Mesenteric fat pad (tissue), 1 donor: ENCODE data around the gene FGF5. TPM values are rescaled to one million over a fixed set of nuclear protein-coding genes. Genes with fewer than 3 reads are reported as not detected.
"Not testable (repeated sequence)": the region's sequence is repeated elsewhere in the genome, so short reads cannot be mapped to it uniquely, and the experiment has no call there.

Source experiments
- DNase-seq: peaks from one replicate; pipeline ENCODE4 v3.0.0-alpha.2; 2020; ENCODE audit warnings: low spot score
- total RNA-seq: library from RNA; stranded (reverse); fragmentation: NEBNext Ultra II Directional; extraction: Animal tissue kit (Norgen Biotek cat#: 25700); gene quantifications from one replicate; pipeline ENCODE4 v1.2.1, GENCODE V29; 2021
- donor health status: DM: yes; HTN: yes; CAD: no.

FGF5 gene
- total RNA-seq, 1 donor from 2014 or later = not detected

- no peak for DNase-seq
These were observed 13.0 kb upstream of the FGF5 start for GRCh38 chr4:80253510-80253909.

- no peak for DNase-seq
These were observed 12.3 kb upstream of the FGF5 start for GRCh38 chr4:80254114-80254513.

GRCh38 chr4:80255329-80256095, 11.0 kb upstream of the FGF5 start:
- no peak for DNase-seq

GRCh38 chr4:80257851-80258250, 8.6 kb upstream of the FGF5 start:
- DNase-seq = no peak

GRCh38 chr4:80259012-80259411, 7.5 kb upstream of the FGF5 start:
- DNase-seq = no peak

GRCh38 chr4:80259817-80260216, 6.6 kb upstream of the FGF5 start:
- no peak for DNase-seq

GRCh38 chr4:80261989-80262600, 4.4 kb upstream of the FGF5 start:
- no peak for DNase-seq

- no peak for DNase-seq
These were observed 2.7 kb upstream of the FGF5 start for GRCh38 chr4:80263541-80264351.

- no peak for DNase-seq
These were observed 2.2 kb upstream of the FGF5 start for GRCh38 chr4:80264352-80264647.

- DNase-seq = no peak
These were observed 1.6 kb upstream of the FGF5 start for GRCh38 chr4:80264825-80265224.

- DNase-seq = no peak
These were observed 752 bp upstream of the FGF5 start for GRCh38 chr4:80265571-80266252.

- no peak for DNase-seq
These were observed 477 bp downstream of the FGF5 start for GRCh38 chr4:80266902-80267380.

- DNase-seq = no peak
These were observed 1.8 kb downstream of the FGF5 start for GRCh38 chr4:80268081-80268823.

GRCh38 chr4:80268936-80269335, 2.5 kb downstream of the FGF5 start:
- no peak for DNase-seq

- DNase-seq = no peak
These were observed 3.9 kb downstream of the FGF5 start for GRCh38 chr4:80270321-80270720.

GRCh38 chr4:80270868-80271267, 4.4 kb downstream of the FGF5 start:
- DNase-seq = no peak

- DNase-seq = no peak
These were observed 5.3 kb downstream of the FGF5 start for GRCh38 chr4:80271801-80272200.

- no peak for DNase-seq
These were observed 10.5 kb downstream of the FGF5 start for GRCh38 chr4:80276931-80277330.

- DNase-seq = no peak
These were observed 13.3 kb downstream of the FGF5 start for GRCh38 chr4:80279751-80280150.

GRCh38 chr4:80286451-80286850, 20.0 kb downstream of the FGF5 start:
- DNase-seq = no peak

GRCh38 chr4:80290665-80291064, 24.2 kb downstream of the FGF5 start:
- not testable (repeated sequence) for DNase-seq
